ENCODE data around the gene ARHGEF9. TPM values are rescaled to one million over a fixed set of nuclear protein-coding genes. Genes with fewer than 3 reads are reported as not detected.

Gene ARHGEF9
- polyA plus RNA-seq, 1 of the 3 experiments (the other 2 are of a cell fraction): 6.4 TPM

DNA sequence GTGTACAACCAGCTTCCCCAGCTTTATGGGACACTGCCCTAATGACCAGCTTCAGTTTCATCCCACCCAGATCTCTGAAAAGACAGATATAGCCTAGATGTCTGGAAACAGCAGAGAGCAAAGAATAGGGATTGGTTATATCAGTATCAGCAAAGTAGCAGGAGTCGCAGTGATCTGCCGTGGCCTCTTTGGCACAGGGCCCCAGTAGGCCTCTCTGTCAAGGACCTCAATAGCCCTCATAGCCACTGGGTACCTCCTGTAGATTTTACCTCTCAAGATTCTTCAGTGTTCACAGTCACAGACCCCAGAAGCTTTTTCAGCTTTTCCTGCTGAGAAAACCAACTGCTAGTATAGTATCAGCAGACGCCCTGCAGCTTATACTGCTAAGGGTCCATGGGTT lies 104.6 kb downstream of the ARHGEF9 start:
- Histone ChIP-seq H3K4me1 (ENCODE audit: control insufficient read depth in 1 of 2, insufficient read depth in 2 of 2, low read depth in 1 of 2, low read length in 1 of 2) (no peaks in the 10 kb centered on the region), H2AFZ (ENCODE audit: low read depth) (no peak overlapping the region), H3K4me3 (ENCODE audit: low read depth in 2 of 2, low read length in 1 of 2) (no peak overlapping the region), H3K9me2 (no peaks in the 10 kb centered on the region), H3K9me3 (peaks cover 7% of the 10 kb centered on the region), H3K9ac (no peak overlapping the region), H3K79me2 (ENCODE audit: insufficient read depth) (no peaks in the 10 kb centered on the region), H3F3A (replicated peaks; ENCODE audit: insufficient read depth) (no peaks in the 10 kb centered on the region), H4K20me1 (ENCODE audit: insufficient read depth) (no peaks in the 10 kb centered on the region), H3K27me3 (ENCODE audit: insufficient read depth) (no peaks in the 10 kb centered on the region), H3K4me2 (no peak overlapping the region), H3K36me3 (replicated peaks in 1 of 2; ENCODE audit: control insufficient read depth in 1 of 2, insufficient read depth in 2 of 2, low read length in 1 of 2) (peaks cover 0 to 6% of the 10 kb centered on the region in 2 experiments), H3K27ac (ENCODE audit: low read depth in 2 of 2, low read length in 1 of 2) (no peak overlapping the region)
- CTCF ChIA-PET: no interaction called here
- no peak for DNase-seq
- POLR2A ChIA-PET: no interaction called here
- 44% methylated on average over 3 of the region's 3 CpGs for WGBS (ENCODE audit: low lambda C conversion rate)
- TF ChIP-seq SIN3A (IDR thresholded peaks at IDR 0.05; ENCODE audit: borderline replicate concordance, low read depth, low read length) (no peak), RAD21 (IDR thresholded peaks at IDR 0.05; ENCODE audit: low read length) (no peak), SMC3 (IDR thresholded peaks at IDR 0.05; ENCODE audit: low read depth, low read length) (no peak), NRF1 (IDR thresholded peaks at IDR 0.05; ENCODE audit: low read depth, low read length) (no peak), FOSL2 (IDR thresholded peaks at IDR 0.05; ENCODE audit: borderline replicate concordance, low read depth) (no peak), POLR2AphosphoS5 (IDR thresholded peaks at IDR 0.05; ENCODE audit: low read depth, low read length) (no peak), JUND (IDR thresholded peaks at IDR 0.05) (no peak), RFX5 (IDR thresholded peaks at IDR 0.05; ENCODE audit: low read length) (no peak), GABPA (IDR thresholded peaks at IDR 0.05; ENCODE audit: low read depth) (no peak), RCOR1 (IDR thresholded peaks at IDR 0.05; ENCODE audit: low read length) (no peak), EP300 (IDR thresholded peaks at IDR 0.05; ENCODE audit: borderline replicate concordance in 1 of 2, low read depth in 1 of 2, low read length in 1 of 2) (no peak), ELF1 (IDR thresholded peaks at IDR 0.05) (no peak), RXRA (IDR thresholded peaks at IDR 0.05; ENCODE audit: borderline replicate concordance, low read depth) (no peak)
- TF ChIP-seq, protein P1, sequence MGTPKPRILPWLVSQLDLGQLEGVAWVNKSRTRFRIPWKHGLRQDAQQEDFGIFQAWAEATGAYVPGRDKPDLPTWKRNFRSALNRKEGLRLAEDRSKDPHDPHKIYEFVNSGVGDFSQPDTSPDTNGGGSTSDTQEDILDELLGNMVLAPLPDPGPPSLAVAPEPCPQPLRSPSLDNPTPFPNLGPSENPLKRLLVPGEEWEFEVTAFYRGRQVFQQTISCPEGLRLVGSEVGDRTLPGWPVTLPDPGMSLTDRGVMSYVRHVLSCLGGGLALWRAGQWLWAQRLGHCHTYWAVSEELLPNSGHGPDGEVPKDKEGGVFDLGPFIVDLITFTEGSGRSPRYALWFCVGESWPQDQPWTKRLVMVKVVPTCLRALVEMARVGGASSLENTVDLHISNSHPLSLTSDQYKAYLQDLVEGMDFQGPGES (IDR thresholded peaks at IDR 0.05; ENCODE audit: low read depth, low read length): no peak
- TF ChIP-seq, protein P2, sequence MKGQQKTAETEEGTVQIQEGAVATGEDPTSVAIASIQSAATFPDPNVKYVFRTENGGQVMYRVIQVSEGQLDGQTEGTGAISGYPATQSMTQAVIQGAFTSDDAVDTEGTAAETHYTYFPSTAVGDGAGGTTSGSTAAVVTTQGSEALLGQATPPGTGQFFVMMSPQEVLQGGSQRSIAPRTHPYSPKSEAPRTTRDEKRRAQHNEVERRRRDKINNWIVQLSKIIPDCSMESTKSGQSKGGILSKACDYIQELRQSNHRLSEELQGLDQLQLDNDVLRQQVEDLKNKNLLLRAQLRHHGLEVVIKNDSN (IDR thresholded peaks at IDR 0.05; ENCODE audit: borderline replicate concordance, low read depth): no peak
- TF ChIP-seq, protein P3, sequence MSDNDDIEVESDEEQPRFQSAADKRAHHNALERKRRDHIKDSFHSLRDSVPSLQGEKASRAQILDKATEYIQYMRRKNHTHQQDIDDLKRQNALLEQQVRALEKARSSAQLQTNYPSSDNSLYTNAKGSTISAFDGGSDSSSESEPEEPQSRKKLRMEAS (IDR thresholded peaks at IDR 0.05; ENCODE audit: low read depth): no peak
- TF ChIP-seq, protein P4, sequence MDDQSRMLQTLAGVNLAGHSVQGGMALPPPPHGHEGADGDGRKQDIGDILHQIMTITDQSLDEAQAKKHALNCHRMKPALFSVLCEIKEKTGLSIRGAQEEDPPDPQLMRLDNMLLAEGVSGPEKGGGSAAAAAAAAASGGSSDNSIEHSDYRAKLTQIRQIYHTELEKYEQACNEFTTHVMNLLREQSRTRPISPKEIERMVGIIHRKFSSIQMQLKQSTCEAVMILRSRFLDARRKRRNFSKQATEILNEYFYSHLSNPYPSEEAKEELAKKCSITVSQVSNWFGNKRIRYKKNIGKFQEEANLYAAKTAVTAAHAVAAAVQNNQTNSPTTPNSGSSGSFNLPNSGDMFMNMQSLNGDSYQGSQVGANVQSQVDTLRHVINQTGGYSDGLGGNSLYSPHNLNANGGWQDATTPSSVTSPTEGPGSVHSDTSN (IDR thresholded peaks at IDR 0.05): no peak
- TF ChIP-seq, protein P5, sequence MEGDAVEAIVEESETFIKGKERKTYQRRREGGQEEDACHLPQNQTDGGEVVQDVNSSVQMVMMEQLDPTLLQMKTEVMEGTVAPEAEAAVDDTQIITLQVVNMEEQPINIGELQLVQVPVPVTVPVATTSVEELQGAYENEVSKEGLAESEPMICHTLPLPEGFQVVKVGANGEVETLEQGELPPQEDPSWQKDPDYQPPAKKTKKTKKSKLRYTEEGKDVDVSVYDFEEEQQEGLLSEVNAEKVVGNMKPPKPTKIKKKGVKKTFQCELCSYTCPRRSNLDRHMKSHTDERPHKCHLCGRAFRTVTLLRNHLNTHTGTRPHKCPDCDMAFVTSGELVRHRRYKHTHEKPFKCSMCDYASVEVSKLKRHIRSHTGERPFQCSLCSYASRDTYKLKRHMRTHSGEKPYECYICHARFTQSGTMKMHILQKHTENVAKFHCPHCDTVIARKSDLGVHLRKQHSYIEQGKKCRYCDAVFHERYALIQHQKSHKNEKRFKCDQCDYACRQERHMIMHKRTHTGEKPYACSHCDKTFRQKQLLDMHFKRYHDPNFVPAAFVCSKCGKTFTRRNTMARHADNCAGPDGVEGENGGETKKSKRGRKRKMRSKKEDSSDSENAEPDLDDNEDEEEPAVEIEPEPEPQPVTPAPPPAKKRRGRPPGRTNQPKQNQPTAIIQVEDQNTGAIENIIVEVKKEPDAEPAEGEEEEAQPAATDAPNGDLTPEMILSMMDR (IDR thresholded peaks at IDR 0.05): no peak
- TF ChIP-seq, protein P6, sequence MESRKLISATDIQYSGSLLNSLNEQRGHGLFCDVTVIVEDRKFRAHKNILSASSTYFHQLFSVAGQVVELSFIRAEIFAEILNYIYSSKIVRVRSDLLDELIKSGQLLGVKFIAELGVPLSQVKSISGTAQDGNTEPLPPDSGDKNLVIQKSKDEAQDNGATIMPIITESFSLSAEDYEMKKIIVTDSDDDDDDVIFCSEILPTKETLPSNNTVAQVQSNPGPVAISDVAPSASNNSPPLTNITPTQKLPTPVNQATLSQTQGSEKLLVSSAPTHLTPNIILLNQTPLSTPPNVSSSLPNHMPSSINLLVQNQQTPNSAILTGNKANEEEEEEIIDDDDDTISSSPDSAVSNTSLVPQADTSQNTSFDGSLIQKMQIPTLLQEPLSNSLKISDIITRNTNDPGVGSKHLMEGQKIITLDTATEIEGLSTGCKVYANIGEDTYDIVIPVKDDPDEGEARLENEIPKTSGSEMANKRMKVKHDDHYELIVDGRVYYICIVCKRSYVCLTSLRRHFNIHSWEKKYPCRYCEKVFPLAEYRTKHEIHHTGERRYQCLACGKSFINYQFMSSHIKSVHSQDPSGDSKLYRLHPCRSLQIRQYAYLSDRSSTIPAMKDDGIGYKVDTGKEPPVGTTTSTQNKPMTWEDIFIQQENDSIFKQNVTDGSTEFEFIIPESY (IDR thresholded peaks at IDR 0.05; ENCODE audit: borderline replicate concordance, low read depth): no peak
